ENCODE data around the gene CHST11. TPM values are rescaled to one million over a fixed set of nuclear protein-coding genes. Genes with fewer than 3 reads are reported as not detected.

The CHST11 gene
- total RNA-seq, 2 donors from 2014 or later: 7.8 to 11.9 TPM

DNA sequence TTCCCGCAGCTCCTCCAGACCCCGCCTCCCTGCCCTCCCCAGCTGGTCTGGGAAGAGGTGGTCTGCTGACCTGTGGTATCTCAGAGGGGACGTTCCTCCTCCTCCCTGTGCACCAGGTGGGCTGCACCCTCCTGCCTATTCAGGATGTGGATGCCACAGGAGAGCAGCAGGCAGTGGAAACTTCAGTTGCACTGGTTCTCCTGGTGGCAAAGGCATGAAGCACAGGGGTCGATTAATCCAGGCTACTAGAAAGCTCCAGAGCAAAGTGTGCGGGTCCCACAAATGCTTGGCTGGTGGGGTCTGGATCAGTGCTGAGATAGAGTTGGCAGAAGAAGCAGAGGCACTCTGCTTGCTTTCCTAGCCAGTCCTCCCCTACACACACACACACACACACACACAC lies 304.3 kb downstream of the CHST11 start:
- Histone ChIP-seq H3K36me3 (peaks cover 7% of the 10 kb centered on the region), H3K4me1 (no peaks in the 10 kb centered on the region), H3K27me3 (no peaks in the 10 kb centered on the region), H3K9me3 (no peaks in the 10 kb centered on the region), H3K4me3 (no peak overlapping the region), H3K27ac (no peak overlapping the region)
- TF ChIP-seq, protein P1, sequence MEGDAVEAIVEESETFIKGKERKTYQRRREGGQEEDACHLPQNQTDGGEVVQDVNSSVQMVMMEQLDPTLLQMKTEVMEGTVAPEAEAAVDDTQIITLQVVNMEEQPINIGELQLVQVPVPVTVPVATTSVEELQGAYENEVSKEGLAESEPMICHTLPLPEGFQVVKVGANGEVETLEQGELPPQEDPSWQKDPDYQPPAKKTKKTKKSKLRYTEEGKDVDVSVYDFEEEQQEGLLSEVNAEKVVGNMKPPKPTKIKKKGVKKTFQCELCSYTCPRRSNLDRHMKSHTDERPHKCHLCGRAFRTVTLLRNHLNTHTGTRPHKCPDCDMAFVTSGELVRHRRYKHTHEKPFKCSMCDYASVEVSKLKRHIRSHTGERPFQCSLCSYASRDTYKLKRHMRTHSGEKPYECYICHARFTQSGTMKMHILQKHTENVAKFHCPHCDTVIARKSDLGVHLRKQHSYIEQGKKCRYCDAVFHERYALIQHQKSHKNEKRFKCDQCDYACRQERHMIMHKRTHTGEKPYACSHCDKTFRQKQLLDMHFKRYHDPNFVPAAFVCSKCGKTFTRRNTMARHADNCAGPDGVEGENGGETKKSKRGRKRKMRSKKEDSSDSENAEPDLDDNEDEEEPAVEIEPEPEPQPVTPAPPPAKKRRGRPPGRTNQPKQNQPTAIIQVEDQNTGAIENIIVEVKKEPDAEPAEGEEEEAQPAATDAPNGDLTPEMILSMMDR (IDR thresholded peaks at IDR 0.05): no peak
- no peak for DNase-seq (ENCODE audit: low spot score)

DNA sequence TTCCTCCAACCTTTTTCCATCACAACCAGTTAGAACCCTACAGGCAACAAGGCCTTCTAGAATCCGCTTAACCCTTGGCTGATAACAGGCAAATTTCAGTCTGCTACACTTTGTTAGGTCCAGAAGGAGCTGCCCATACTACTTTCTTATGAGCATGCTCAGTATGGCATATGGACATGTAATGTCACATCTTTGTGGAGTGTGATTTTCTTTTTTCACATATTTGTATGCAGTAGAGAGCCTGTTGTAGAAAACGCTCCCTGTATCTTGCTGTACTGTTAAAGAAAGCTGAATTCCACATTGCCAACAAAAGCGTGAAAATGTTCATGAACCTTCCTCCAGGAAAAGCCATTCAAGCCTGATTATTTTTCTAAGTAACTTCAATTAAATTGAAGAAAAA lies 304.9 kb downstream of the CHST11 start:
- Histone ChIP-seq H3K27ac (no peak overlapping the region), H3K4me3 (no peak overlapping the region), H3K4me1 (no peaks in the 10 kb centered on the region), H3K9me3 (no peaks in the 10 kb centered on the region), H3K27me3 (no peaks in the 10 kb centered on the region), H3K36me3 (peaks cover 7% of the 10 kb centered on the region)
- DNase-seq (ENCODE audit: low spot score): no peak
- TF ChIP-seq, protein P1 (IDR thresholded peaks at IDR 0.05): no peak

DNA sequence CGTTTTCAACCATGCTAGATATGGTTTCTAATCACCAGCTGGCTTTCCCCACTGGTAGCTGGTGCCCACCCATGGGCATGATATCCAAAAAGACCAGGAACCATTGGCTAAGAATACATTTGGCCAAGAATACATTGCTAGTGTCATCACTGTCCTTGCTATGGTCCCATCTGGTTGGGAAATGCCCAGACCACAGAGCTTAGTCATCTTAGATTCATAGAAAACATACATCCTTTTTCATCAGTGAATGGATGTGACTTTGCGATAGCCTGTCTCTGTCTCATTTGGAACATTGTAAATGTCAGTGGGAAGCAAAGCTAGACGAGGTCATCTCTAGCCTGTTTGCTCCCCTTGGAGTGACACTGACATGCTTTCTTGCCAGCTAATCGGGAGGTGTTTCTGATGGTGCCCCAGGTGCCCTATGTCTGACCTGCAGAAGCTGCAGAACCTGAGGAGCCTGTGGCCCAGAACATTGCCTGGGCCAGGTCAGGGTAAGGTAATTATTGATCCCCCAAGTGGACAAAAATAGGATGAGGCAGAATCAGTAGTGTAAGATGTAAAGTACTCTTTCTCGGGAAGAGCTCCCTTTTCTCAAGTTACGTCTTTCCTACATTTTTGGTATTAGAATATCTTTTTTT lies 306.5 kb downstream of the CHST11 start:
- TF ChIP-seq, protein P1 (IDR thresholded peaks at IDR 0.05): no peak
- no peak for DNase-seq (ENCODE audit: low spot score)

DNA sequence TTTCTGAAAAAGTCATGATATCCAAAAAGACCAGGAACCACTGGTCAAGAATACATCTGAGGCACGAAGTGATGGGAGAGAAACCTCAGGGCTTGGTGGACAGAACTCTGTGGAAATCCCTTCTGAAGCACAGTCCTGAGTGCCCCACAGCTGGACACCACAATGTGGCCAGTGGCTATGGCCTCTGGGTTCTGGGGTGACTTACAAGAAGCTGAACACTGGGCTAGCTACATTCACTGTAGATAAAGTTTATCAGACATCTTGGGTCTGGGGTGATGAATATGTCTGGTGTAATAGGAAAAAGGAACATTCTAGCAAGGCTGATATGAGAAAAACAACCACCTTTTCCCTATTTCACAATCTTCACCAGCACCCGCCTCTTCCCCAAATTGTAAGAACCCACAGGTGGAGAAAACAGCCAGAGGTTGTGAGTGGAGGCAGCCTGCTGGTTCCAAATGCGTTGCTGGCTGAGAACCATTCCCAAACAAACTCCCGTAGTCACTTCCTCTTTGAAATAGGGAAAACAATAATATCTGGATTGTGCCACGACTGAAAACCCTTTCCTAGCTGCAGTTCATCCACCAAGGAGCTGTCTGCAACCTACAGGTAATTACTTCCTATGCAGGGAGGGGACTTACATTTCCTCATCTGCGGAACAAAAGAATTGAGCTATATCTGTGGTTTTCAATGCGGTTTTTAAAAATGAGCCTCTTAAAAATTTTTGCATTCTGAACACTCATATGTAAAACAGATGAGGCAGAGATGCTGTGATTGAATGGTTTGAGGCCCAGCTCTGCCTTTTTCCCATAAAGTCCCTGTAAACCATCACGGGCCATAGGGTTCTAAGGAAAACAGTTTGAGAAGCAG lies 307.7 kb downstream of the CHST11 start:
- Histone ChIP-seq H3K4me1 (no peaks in the 10 kb centered on the region), H3K27ac (no peak overlapping the region), H3K9me3 (no peaks in the 10 kb centered on the region), H3K4me3 (no peak overlapping the region), H3K36me3 (no peaks in the 10 kb centered on the region), H3K27me3 (no peaks in the 10 kb centered on the region)
- TF ChIP-seq, protein P1 (IDR thresholded peaks at IDR 0.05): no peak
- no peak for DNase-seq (ENCODE audit: low spot score)

More for the DNA sequence above, 306.5 kb downstream of the CHST11 start:
- H3K4me1 ChIP-seq: no peaks in the 10 kb centered on the region
- no peaks in the 10 kb centered on the region for H3K9me3 ChIP-seq
- H3K36me3 ChIP-seq: no peaks in the 10 kb centered on the region
- no peak overlapping the region for H3K27ac ChIP-seq
- H3K4me3 ChIP-seq: no peak overlapping the region
- no peaks in the 10 kb centered on the region for H3K27me3 ChIP-seq

DNA sequence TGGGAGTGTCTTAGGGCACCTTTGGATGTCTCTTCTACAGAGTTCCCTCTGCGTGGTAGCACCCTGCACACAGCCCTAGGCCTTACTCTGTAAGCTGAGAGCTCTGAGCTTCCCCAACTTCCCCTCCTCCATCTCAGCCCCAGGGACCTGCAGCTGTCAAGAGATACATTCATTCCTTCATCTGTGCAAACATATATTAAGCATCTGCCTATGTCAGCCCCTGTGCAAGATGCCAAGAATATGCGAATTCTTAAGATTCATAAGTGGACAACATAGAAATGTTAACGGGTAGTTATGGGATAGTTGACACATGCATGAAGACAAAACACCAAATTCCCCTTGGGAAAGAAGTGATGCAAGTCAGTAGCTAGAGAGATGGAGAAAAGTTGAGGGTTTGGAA lies 310.5 kb downstream of the CHST11 start:
- H3K4me3 ChIP-seq: no peak overlapping the region
- TF ChIP-seq, protein P1 (IDR thresholded peaks at IDR 0.05): no peak
- DNase-seq (ENCODE audit: low spot score): no peak

More for the DNA sequence above, 310.5 kb downstream of the CHST11 start:
- no peaks in the 10 kb centered on the region for H3K36me3 ChIP-seq
- H3K27me3 ChIP-seq: no peaks in the 10 kb centered on the region
- H3K4me1 ChIP-seq: no peaks in the 10 kb centered on the region
- H3K27ac ChIP-seq: no peak overlapping the region
- H3K9me3 ChIP-seq: peaks cover 0 to 4% of the 10 kb centered on the region in 2 donors

Measured in right atrium auricular region (tissue), 2 donors.